HEK293 (cell line): Measurements from ENCODE around the gene CAMKMT.

Source experiments
- CTCF ChIA-PET: fragments of 350-600 bp; formaldehyde crosslinking; extraction: SDS; loops from one replicate; lab custom pipeline; 2021; ENCODE audit warnings: antibody characterized with exemption; lab: Yijun Ruan, JAX
- POLR2A ChIA-PET: fragments of 300-600 bp; formaldehyde crosslinking; extraction: SDS; loops from one replicate; lab custom pipeline; 2020; ENCODE audit warnings: antibody characterized with exemption, inconsistent platforms; lab: Yijun Ruan, JAX
- H3K27ac ChIP-seq: fragments of 200-500 bp; sonication (Bioruptor generic); 2 replicates; pipeline ENCODE4 v1.5.1; 2014; ENCODE audit warnings: low read depth, low read length, control low read depth, inconsistent platforms; ENCODE audit errors: extremely low read depth
- H3K36me3 ChIP-seq, 2 experiments: fragments of 200-500 bp in 1 of 2; sonication (Bioruptor generic) in 1 of 2; 1 replicate in 1 of 2; 2 replicates in 1 of 2; pipeline ENCODE4 v1.5.1; 2014 to 2017; ENCODE audit warnings: inconsistent platforms in 2 of 2, low read length in 2 of 2; ENCODE audit not compliant: control insufficient read depth in 2 of 2, insufficient read depth in 1 of 2
- H3K4me1 ChIP-seq: fragments of 200-500 bp; sonication (Bioruptor generic); 2 replicates; pipeline ENCODE4 v1.5.1; 2014; ENCODE audit warnings: mild to moderate bottlenecking, low read length, inconsistent platforms; ENCODE audit not compliant: control insufficient read depth, insufficient read depth
- H3K4me3 ChIP-seq: 2 replicates; pipeline ENCODE4 v1.5.1; 2011; ENCODE audit warnings: low read depth, mild to moderate bottlenecking, control low read depth, low read length, moderate library complexity
- H3K9me3 ChIP-seq: fragments of 200-500 bp; sonication (Bioruptor generic); 2 replicates; pipeline ENCODE4 v1.5.1; 2014; ENCODE audit warnings: low read depth, low read length, inconsistent platforms; ENCODE audit not compliant: control insufficient read depth, insufficient read depth
- ELK4 ChIP-seq: IDR thresholded peaks from 2 replicates; pipeline ENCODE4 v1.6.1; 2011; ENCODE audit warnings: mild to moderate bottlenecking, low read depth, low read length, borderline replicate concordance
- GLI4 ChIP-seq: fragments of 450-650 bp; formaldehyde crosslinking; IDR thresholded peaks from 2 replicates; pipeline ENCODE4 v1.5.1; 2016; ENCODE audit warnings: missing biosample characterization, missing genetic modification characterization
- MEIS1 ChIP-seq: sonication (generic); formaldehyde crosslinking; IDR thresholded peaks from 2 replicates; pipeline ENCODE4 v1.8.1; 2022; ENCODE audit warnings: missing genetic modification reagents, mild to moderate bottlenecking, borderline replicate concordance
- OSR2 ChIP-seq: fragments of 450-650 bp; formaldehyde crosslinking; IDR thresholded peaks from 2 replicates; pipeline ENCODE4 v1.5.1; 2016; ENCODE audit warnings: missing biosample characterization, missing genetic modification characterization
- PATZ1 ChIP-seq: fragments of 450-650 bp; formaldehyde crosslinking; IDR thresholded peaks from 2 replicates; pipeline ENCODE4 v1.5.1; 2016; ENCODE audit warnings: missing biosample characterization, missing genetic modification characterization
- SETDB1 ChIP-seq: IDR thresholded peaks from one replicate; pipeline ENCODE4 v1.6.1; 2017; ENCODE audit warnings: mild to moderate bottlenecking, low read length, moderate library complexity, mixed read lengths; ENCODE audit not compliant: insufficient read length
- TRIM28 ChIP-seq: IDR thresholded peaks from 2 replicates; pipeline ENCODE4 v1.6.1; 2011; ENCODE audit warnings: low read length, control low read depth, borderline replicate concordance
- ZBTB6 ChIP-seq: fragments of 450-650 bp; formaldehyde crosslinking; IDR thresholded peaks from 2 replicates; pipeline ENCODE4 v1.5.1; 2017; ENCODE audit warnings: missing biosample characterization, missing genetic modification characterization
- ZFP41 ChIP-seq: fragments of 450-650 bp; formaldehyde crosslinking; IDR thresholded peaks from 2 replicates; pipeline ENCODE4 v1.5.1; 2016; ENCODE audit warnings: missing biosample characterization, missing genetic modification characterization, borderline replicate concordance
- ZFP69B ChIP-seq: fragments of 450-650 bp; formaldehyde crosslinking; IDR thresholded peaks from 2 replicates; pipeline ENCODE4 v1.5.1; 2016; ENCODE audit warnings: missing biosample characterization, missing genetic modification characterization
- ZIC2 ChIP-seq: fragments of 450-650 bp; formaldehyde crosslinking; IDR thresholded peaks from 2 replicates; pipeline ENCODE4 v1.5.1; 2016; ENCODE audit warnings: missing biosample characterization, missing genetic modification characterization
- ZNF138 ChIP-seq: fragments of 450-650 bp; formaldehyde crosslinking; IDR thresholded peaks from 2 replicates; pipeline ENCODE4 v1.5.1; 2016; ENCODE audit warnings: missing biosample characterization, missing genetic modification characterization, borderline replicate concordance
- ZNF140 ChIP-seq: fragments of 450-650 bp; formaldehyde crosslinking; IDR thresholded peaks from 2 replicates; pipeline ENCODE4 v1.5.1; 2016; ENCODE audit warnings: missing biosample characterization, missing genetic modification characterization
- ZNF157 ChIP-seq: fragments of 450-650 bp; formaldehyde crosslinking; IDR thresholded peaks from 2 replicates; pipeline ENCODE4 v1.5.1; 2016; ENCODE audit warnings: missing biosample characterization, missing genetic modification characterization
- ZNF211 ChIP-seq: fragments of 450-650 bp; formaldehyde crosslinking; IDR thresholded peaks from 2 replicates; pipeline ENCODE4 v1.5.1; 2016; ENCODE audit warnings: low read depth, missing biosample characterization, missing genetic modification characterization
- ZNF24 ChIP-seq: fragments of 450-650 bp; formaldehyde crosslinking; IDR thresholded peaks from 2 replicates; pipeline ENCODE4 v1.5.1; 2016; ENCODE audit warnings: missing biosample characterization, missing genetic modification characterization
- ZNF302 ChIP-seq: fragments of 450-650 bp; formaldehyde crosslinking; IDR thresholded peaks from 2 replicates; pipeline ENCODE4 v1.5.1; 2016; ENCODE audit warnings: missing biosample characterization, missing genetic modification characterization, low read depth
- ZNF404 ChIP-seq: fragments of 450-650 bp; formaldehyde crosslinking; IDR thresholded peaks from 2 replicates; pipeline ENCODE4 v1.5.1; 2017; ENCODE audit warnings: missing biosample characterization, missing genetic modification characterization
- ZNF473 ChIP-seq: fragments of 450-650 bp; formaldehyde crosslinking; IDR thresholded peaks from 2 replicates; pipeline ENCODE4 v1.5.1; 2017; ENCODE audit warnings: missing biosample characterization, missing genetic modification characterization
- ZNF48 ChIP-seq: fragments of 450-650 bp; formaldehyde crosslinking; IDR thresholded peaks from 2 replicates; pipeline ENCODE4 v1.5.1; 2016; ENCODE audit warnings: missing biosample characterization, missing genetic modification characterization
- ZNF521 ChIP-seq: fragments of 450-650 bp; formaldehyde crosslinking; IDR thresholded peaks from 2 replicates; pipeline ENCODE4 v1.5.1; 2017; ENCODE audit warnings: missing biosample characterization, mild to moderate bottlenecking, missing genetic modification characterization
- ZNF549 ChIP-seq: fragments of 450-650 bp; IDR thresholded peaks from 2 replicates; pipeline ENCODE4 v1.5.1; 2018; ENCODE audit warnings: missing biosample characterization, missing genetic modification characterization, mild to moderate bottlenecking, inconsistent platforms, moderate library complexity
- ZNF626 ChIP-seq: fragments of 450-650 bp; sonication (Bioruptor Pico); formaldehyde crosslinking; IDR thresholded peaks from 2 replicates; pipeline ENCODE4 v1.5.1; 2018; ENCODE audit warnings: missing biosample characterization, missing genetic modification characterization, inconsistent platforms
- ZNF639 ChIP-seq: fragments of 450-650 bp; formaldehyde crosslinking; IDR thresholded peaks from 2 replicates; pipeline ENCODE4 v1.5.1; 2016; ENCODE audit warnings: missing biosample characterization, missing genetic modification characterization
- ZNF645 ChIP-seq: fragments of 450-650 bp; formaldehyde crosslinking; IDR thresholded peaks from 2 replicates; pipeline ENCODE4; 2016; ENCODE audit warnings: missing biosample characterization, missing genetic modification characterization
- ZNF830 ChIP-seq: fragments of 450-650 bp; IDR thresholded peaks from 2 replicates; pipeline ENCODE4 v1.5.0; 2018; ENCODE audit warnings: missing biosample characterization, missing genetic modification characterization, low read depth, mild to moderate bottlenecking, moderate library complexity

Gene CAMKMT

GRCh38 chr2:44448860-44449527, 87.2 kb downstream of the CAMKMT start:
- ChIA-PET POLR2A (no interaction called here), CTCF (no interaction called here)
- no peaks in the 10 kb centered on the region for H3K4me1 ChIP-seq
- H3K9me3 ChIP-seq, result no peaks in the 10 kb centered on the region
- no peak overlapping the region for H3K27ac ChIP-seq
- no peak overlapping the region for H3K4me3 ChIP-seq
- TF ChIP-seq ZNF48 (tag by site-specific recombination) (no peak), ZNF639 (tag by site-specific recombination) (no peak), ELK4 (no peak), ZNF521 (tag by site-specific recombination) (no peak), ZBTB6 (tag by site-specific recombination) (no peak), OSR2 (tag by site-specific recombination) (no peak), ZNF138 (no peak), ZNF549 (no peak), ZFP69B (tag by site-specific recombination) (no peak), ZNF24 (tag by site-specific recombination) (no peak), ZNF473 (tag by site-specific recombination) (no peak), ZNF157 (tag by site-specific recombination) (no peak)
- H3K36me3 ChIP-seq, result no peaks in the 10 kb centered on the region

- POLR2A ChIA-PET, result no interaction called here
- no peaks in the 10 kb centered on the region for H3K9me3 ChIP-seq
- no peak overlapping the region for H3K4me3 ChIP-seq
- no peaks in the 10 kb centered on the region for H3K4me1 ChIP-seq
- TF ChIP-seq ZNF626 (tag by site-specific recombination) (no peak), MEIS1 (CRISPR knock-in tag) (no peak), ZFP41 (no peak), ZNF404 (no peak), GLI4 (tag by site-specific recombination) (no peak), ZNF140 (tag by site-specific recombination) (no peak), SETDB1 (no peak), PATZ1 (tag by site-specific recombination) (no peak), ZNF645 (tag by site-specific recombination) (no peak), ZIC2 (tag by site-specific recombination) (no peak), TRIM28 (no peak), ZNF211 (no peak), ZNF302 (tag by site-specific recombination) (no peak), ZNF830 (no peak)
- no peak overlapping the region for H3K27ac ChIP-seq
- CTCF ChIA-PET, result interaction anchor here (0.6 to 0.9 kb wide), 2 partner anchors 31 to 524 kb away, joined by 3 read pairs; no protein-coding TSS in a partner anchor
- H3K36me3 ChIP-seq, result no peaks in the 10 kb centered on the region
These were observed 88.3 kb downstream of the CAMKMT start for GRCh38 chr2:44450082-44450481.
